HEK293 (cell line): ENCODE measurements around the gene PIAS2.

Experiments
- CTCF ChIA-PET: fragments of 350-600 bp; formaldehyde crosslinking; extraction: SDS; loops from one replicate; lab custom pipeline; 2021; ENCODE audit warnings: antibody characterized with exemption; lab: Yijun Ruan, JAX
- POLR2A ChIA-PET: fragments of 300-600 bp; formaldehyde crosslinking; extraction: SDS; loops from one replicate; lab custom pipeline; 2020; ENCODE audit warnings: antibody characterized with exemption, inconsistent platforms; lab: Yijun Ruan, JAX
- H3K27ac ChIP-seq: fragments of 200-500 bp; sonication (Bioruptor generic); 2 replicates; pipeline ENCODE4 v1.5.1; 2014; ENCODE audit warnings: low read depth, low read length, control low read depth, inconsistent platforms; ENCODE audit errors: extremely low read depth
- H3K36me3 ChIP-seq, 2 experiments: fragments of 200-500 bp in 1 of 2; sonication (Bioruptor generic) in 1 of 2; 1 replicate in 1 of 2; 2 replicates in 1 of 2; pipeline ENCODE4 v1.5.1; 2014 to 2017; ENCODE audit warnings: inconsistent platforms in 2 of 2, low read length in 2 of 2; ENCODE audit not compliant: control insufficient read depth in 2 of 2, insufficient read depth in 1 of 2
- H3K4me1 ChIP-seq: fragments of 200-500 bp; sonication (Bioruptor generic); 2 replicates; pipeline ENCODE4 v1.5.1; 2014; ENCODE audit warnings: mild to moderate bottlenecking, low read length, inconsistent platforms; ENCODE audit not compliant: control insufficient read depth, insufficient read depth
- H3K4me3 ChIP-seq: 2 replicates; pipeline ENCODE4 v1.5.1; 2011; ENCODE audit warnings: low read depth, mild to moderate bottlenecking, control low read depth, low read length, moderate library complexity
- H3K9me3 ChIP-seq: fragments of 200-500 bp; sonication (Bioruptor generic); 2 replicates; pipeline ENCODE4 v1.5.1; 2014; ENCODE audit warnings: low read depth, low read length, inconsistent platforms; ENCODE audit not compliant: control insufficient read depth, insufficient read depth
- BCL11B ChIP-seq: fragments of 450-650 bp; formaldehyde crosslinking; IDR thresholded peaks from 2 replicates; pipeline ENCODE4 v1.5.1; 2016; ENCODE audit warnings: low read depth, missing biosample characterization, missing genetic modification characterization
- EGR2 ChIP-seq: fragments of 450-650 bp; formaldehyde crosslinking; IDR thresholded peaks from 2 replicates; pipeline ENCODE4 v1.5.1; 2016; ENCODE audit warnings: low read depth, missing biosample characterization, missing genetic modification characterization
- HOXD13 ChIP-seq: sonication (generic); formaldehyde crosslinking; IDR thresholded peaks from 2 replicates; pipeline ENCODE4 v1.8.0; 2022; ENCODE audit warnings: missing genetic modification reagents, borderline replicate concordance
- KLF17 ChIP-seq: fragments of 450-650 bp; formaldehyde crosslinking; IDR thresholded peaks from 2 replicates; pipeline ENCODE4 v1.5.1; 2016; ENCODE audit warnings: missing biosample characterization, missing genetic modification characterization
- KLF9 ChIP-seq: fragments of 450-650 bp; formaldehyde crosslinking; IDR thresholded peaks from 2 replicates; pipeline ENCODE4 v1.5.1; 2016; ENCODE audit warnings: missing biosample characterization, missing genetic modification characterization, low read depth
- MZF1 ChIP-seq: fragments of 450-650 bp; formaldehyde crosslinking; IDR thresholded peaks from 2 replicates; pipeline ENCODE4 v1.5.1; 2017; ENCODE audit warnings: missing biosample characterization, missing genetic modification characterization, borderline replicate concordance
- SP7 ChIP-seq: fragments of 450-650 bp; formaldehyde crosslinking; IDR thresholded peaks from 2 replicates; pipeline ENCODE4 v1.5.1; 2016; ENCODE audit warnings: missing biosample characterization, missing genetic modification characterization
- ZBTB17 ChIP-seq: fragments of 450-650 bp; formaldehyde crosslinking; IDR thresholded peaks from 2 replicates; pipeline ENCODE4 v1.5.1; 2016; ENCODE audit warnings: missing biosample characterization, missing genetic modification characterization
- ZBTB7A ChIP-seq: fragments of 450-650 bp; formaldehyde crosslinking; IDR thresholded peaks from 2 replicates; pipeline ENCODE4 v1.5.1; 2016; ENCODE audit warnings: low read depth, missing biosample characterization, missing genetic modification characterization
- ZEB2 ChIP-seq: fragments of 450-650 bp; formaldehyde crosslinking; IDR thresholded peaks from 2 replicates; pipeline ENCODE4 v1.5.1; 2016; ENCODE audit warnings: missing biosample characterization, missing genetic modification characterization
- ZFHX2 ChIP-seq: fragments of 450-650 bp; formaldehyde crosslinking; conservative IDR thresholded peaks from 2 replicates; pipeline ENCODE4 v1.5.1; 2016; ENCODE audit warnings: missing biosample characterization, missing genetic modification characterization
- ZNF132 ChIP-seq: fragments of 450-650 bp; formaldehyde crosslinking; IDR thresholded peaks from 2 replicates; pipeline ENCODE4 v1.5.1; 2017; ENCODE audit warnings: missing biosample characterization, missing genetic modification characterization, borderline replicate concordance
- ZNF157 ChIP-seq: fragments of 450-650 bp; formaldehyde crosslinking; IDR thresholded peaks from 2 replicates; pipeline ENCODE4 v1.5.1; 2016; ENCODE audit warnings: missing biosample characterization, missing genetic modification characterization
- ZNF221 ChIP-seq: fragments of 450-650 bp; formaldehyde crosslinking; IDR thresholded peaks from 2 replicates; pipeline ENCODE4 v1.5.1; 2017; ENCODE audit warnings: missing biosample characterization, missing genetic modification characterization, borderline replicate concordance
- ZNF223 ChIP-seq: fragments of 450-650 bp; formaldehyde crosslinking; IDR thresholded peaks from 2 replicates; pipeline ENCODE4 v1.5.1; 2016; ENCODE audit warnings: missing biosample characterization, missing genetic modification characterization
- ZNF280D ChIP-seq: fragments of 450-650 bp; formaldehyde crosslinking; IDR thresholded peaks from 2 replicates; pipeline ENCODE4 v1.5.1; 2016; ENCODE audit warnings: missing biosample characterization, missing genetic modification characterization
- ZNF335 ChIP-seq: fragments of 450-650 bp; formaldehyde crosslinking; conservative IDR thresholded peaks from 2 replicates; pipeline ENCODE4 v1.5.1; 2016; ENCODE audit warnings: missing biosample characterization, missing genetic modification characterization
- ZNF350 ChIP-seq: fragments of 450-650 bp; formaldehyde crosslinking; IDR thresholded peaks from 2 replicates; pipeline ENCODE4 v1.5.0; 2017; ENCODE audit warnings: missing biosample characterization, mild to moderate bottlenecking, missing genetic modification characterization
- ZNF501 ChIP-seq: fragments of 450-650 bp; formaldehyde crosslinking; IDR thresholded peaks from 2 replicates; pipeline ENCODE4 v1.5.1; 2016; ENCODE audit warnings: missing biosample characterization, missing genetic modification characterization
- ZNF544 ChIP-seq: fragments of 450-650 bp; formaldehyde crosslinking; IDR thresholded peaks from 2 replicates; pipeline ENCODE4 v1.5.0; 2017; ENCODE audit warnings: missing biosample characterization, missing genetic modification characterization
- ZXDB ChIP-seq: fragments of 450-650 bp; formaldehyde crosslinking; IDR thresholded peaks from 2 replicates; pipeline ENCODE4 v1.5.1; 2016; ENCODE audit warnings: missing biosample characterization, missing genetic modification characterization
- TF ChIP-seq, protein P1 (sequence below): fragments of 450-650 bp; IDR thresholded peaks from 2 replicates; pipeline ENCODE4 v1.5.1; 2018; ENCODE audit warnings: missing biosample characterization, missing genetic modification characterization
- TF ChIP-seq, protein P2 (sequence below): fragments of 450-650 bp; formaldehyde crosslinking; conservative IDR thresholded peaks from 2 replicates; pipeline ENCODE4 v1.5.1; 2016; ENCODE audit warnings: low read depth, missing biosample characterization, missing genetic modification characterization
- TF ChIP-seq, protein P3 (sequence below): fragments of 450-650 bp; formaldehyde crosslinking; IDR thresholded peaks from 2 replicates; pipeline ENCODE4 v1.5.1; 2016; ENCODE audit warnings: missing biosample characterization, missing genetic modification characterization
- TF ChIP-seq, protein P4 (sequence below): fragments of 450-650 bp; formaldehyde crosslinking; IDR thresholded peaks from 2 replicates; pipeline ENCODE4 v1.5.1; 2016; ENCODE audit warnings: missing biosample characterization, missing genetic modification characterization

PIAS2 gene

GRCh38 chr18:46917803-46918600, 695 bp upstream of the PIAS2 start:
- no peaks in the 10 kb centered on the region; a peak in 1 of 3 replicates for H3K36me3 ChIP-seq
- H3K4me3 ChIP-seq: peak overlapping the region; percentile 59
- ChIA-PET CTCF (interaction anchor here (0.6 to 1.3 kb wide), 7 partner anchors 30 to 1050 kb away, joined by 3 to 7 read pairs (median 3); no protein-coding TSS in a partner anchor), POLR2A (interaction anchor here (0.6 to 1.6 kb wide), 14 partner anchors 9 to 260 kb away, joined by 3 to 7 read pairs (median 4); no protein-coding TSS in a partner anchor)
- H3K4me1 ChIP-seq: peaks cover 20% of the 10 kb centered on the region
- H3K27ac ChIP-seq: peak overlapping the region; percentile 66; the same call in 1 of the 2 replicates
- no peaks in the 10 kb centered on the region for H3K9me3 ChIP-seq
- TF ChIP-seq, protein P1, sequence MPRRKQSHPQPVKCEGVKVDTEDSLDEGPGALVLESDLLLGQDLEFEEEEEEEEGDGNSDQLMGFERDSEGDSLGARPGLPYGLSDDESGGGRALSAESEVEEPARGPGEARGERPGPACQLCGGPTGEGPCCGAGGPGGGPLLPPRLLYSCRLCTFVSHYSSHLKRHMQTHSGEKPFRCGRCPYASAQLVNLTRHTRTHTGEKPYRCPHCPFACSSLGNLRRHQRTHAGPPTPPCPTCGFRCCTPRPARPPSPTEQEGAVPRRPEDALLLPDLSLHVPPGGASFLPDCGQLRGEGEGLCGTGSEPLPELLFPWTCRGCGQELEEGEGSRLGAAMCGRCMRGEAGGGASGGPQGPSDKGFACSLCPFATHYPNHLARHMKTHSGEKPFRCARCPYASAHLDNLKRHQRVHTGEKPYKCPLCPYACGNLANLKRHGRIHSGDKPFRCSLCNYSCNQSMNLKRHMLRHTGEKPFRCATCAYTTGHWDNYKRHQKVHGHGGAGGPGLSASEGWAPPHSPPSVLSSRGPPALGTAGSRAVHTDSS (tag by site-specific recombination): no peak; the same call in 1 of the 2 replicates
- TF ChIP-seq MZF1 (no peak), HOXD13 (CRISPR knock-in tag) (no peak), ZBTB17 (peak; percentile 93), ZNF501 (peak; percentile 22; the same call in 1 of the 2 replicates), ZBTB7A (tag by site-specific recombination) (no peak), KLF17 (no peak), BCL11B (peak; percentile 26; the same call in 1 of the 2 replicates), ZNF223 (tag by site-specific recombination) (no peak), KLF9 (no peak), EGR2 (tag by site-specific recombination) (peak; percentile 60; the same call in 1 of the 2 replicates), ZNF221 (tag by site-specific recombination) (no peak), ZNF132 (tag by site-specific recombination) (no peak), SP7 (peak; percentile 35; the same call in 1 of the 2 replicates), ZFHX2 (tag by site-specific recombination) (peak; percentile 78), ZXDB (tag by site-specific recombination) (peak; percentile 59; the same call in 1 of the 2 replicates), ZNF280D (tag by site-specific recombination) (no peak), ZNF350 (tag by site-specific recombination) (no peak), ZNF157 (tag by site-specific recombination) (no peak), ZNF335 (tag by site-specific recombination) (peak; percentile 83), ZNF544 (tag by site-specific recombination) (no peak), ZEB2 (tag by site-specific recombination) (0 out of 2 replicates have a peak, but pooled peaks have one; percentile 18)
- TF ChIP-seq, protein P2, sequence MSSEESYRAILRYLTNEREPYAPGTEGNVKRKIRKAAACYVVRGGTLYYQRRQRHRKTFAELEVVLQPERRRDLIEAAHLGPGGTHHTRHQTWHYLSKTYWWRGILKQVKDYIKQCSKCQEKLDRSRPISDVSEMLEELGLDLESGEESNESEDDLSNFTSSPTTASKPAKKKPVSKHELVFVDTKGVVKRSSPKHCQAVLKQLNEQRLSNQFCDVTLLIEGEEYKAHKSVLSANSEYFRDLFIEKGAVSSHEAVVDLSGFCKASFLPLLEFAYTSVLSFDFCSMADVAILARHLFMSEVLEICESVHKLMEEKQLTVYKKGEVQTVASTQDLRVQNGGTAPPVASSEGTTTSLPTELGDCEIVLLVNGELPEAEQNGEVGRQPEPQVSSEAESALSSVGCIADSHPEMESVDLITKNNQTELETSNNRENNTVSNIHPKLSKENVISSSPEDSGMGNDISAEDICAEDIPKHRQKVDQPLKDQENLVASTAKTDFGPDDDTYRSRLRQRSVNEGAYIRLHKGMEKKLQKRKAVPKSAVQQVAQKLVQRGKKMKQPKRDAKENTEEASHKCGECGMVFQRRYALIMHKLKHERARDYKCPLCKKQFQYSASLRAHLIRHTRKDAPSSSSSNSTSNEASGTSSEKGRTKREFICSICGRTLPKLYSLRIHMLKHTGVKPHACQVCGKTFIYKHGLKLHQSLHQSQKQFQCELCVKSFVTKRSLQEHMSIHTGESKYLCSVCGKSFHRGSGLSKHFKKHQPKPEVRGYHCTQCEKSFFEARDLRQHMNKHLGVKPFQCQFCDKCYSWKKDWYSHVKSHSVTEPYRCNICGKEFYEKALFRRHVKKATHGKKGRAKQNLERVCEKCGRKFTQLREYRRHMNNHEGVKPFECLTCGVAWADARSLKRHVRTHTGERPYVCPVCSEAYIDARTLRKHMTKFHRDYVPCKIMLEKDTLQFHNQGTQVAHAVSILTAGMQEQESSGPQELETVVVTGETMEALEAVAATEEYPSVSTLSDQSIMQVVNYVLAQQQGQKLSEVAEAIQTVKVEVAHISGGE: no peak; the same call in 1 of the 2 replicates
- TF ChIP-seq, protein P3, sequence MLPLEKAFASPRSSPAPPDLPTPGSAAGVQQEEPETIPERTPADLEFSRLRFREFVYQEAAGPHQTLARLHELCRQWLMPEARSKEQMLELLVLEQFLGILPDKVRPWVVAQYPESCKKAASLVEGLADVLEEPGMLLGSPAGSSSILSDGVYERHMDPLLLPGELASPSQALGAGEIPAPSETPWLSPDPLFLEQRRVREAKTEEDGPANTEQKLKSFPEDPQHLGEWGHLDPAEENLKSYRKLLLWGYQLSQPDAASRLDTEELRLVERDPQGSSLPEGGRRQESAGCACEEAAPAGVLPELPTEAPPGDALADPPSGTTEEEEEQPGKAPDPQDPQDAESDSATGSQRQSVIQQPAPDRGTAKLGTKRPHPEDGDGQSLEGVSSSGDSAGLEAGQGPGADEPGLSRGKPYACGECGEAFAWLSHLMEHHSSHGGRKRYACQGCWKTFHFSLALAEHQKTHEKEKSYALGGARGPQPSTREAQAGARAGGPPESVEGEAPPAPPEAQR: no peak
- TF ChIP-seq, protein P4, sequence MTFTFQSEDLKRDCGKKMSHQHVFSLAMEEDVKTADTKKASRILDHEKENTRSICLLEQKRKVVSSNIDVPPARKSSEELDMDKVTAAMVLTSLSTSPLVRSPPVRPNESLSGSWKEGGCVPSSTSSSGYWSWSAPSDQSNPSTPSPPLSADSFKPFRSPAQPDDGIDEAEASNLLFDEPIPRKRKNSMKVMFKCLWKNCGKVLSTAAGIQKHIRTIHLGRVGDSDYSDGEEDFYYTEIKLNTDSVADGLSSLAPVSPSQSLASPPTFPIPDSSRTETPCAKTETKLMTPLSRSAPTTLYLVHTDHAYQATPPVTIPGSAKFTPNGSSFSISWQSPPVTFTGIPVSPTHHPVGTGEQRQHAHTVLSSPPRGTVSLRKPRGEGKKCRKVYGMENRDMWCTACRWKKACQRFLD (tag by site-specific recombination): no peak
